NCI-H2171 (cell line): ENCODE results near the gene NCAN.
"Not testable (repeated sequence)": the region's sequence is repeated elsewhere in the genome, so short reads cannot be mapped to it uniquely, and the experiment has no call there.

ENCODE experiments used
- DNase-seq: peaks from one replicate; lab custom pipeline; 2025; lab: John Stamatoyannopoulos, UW

NCAN gene

DNA sequence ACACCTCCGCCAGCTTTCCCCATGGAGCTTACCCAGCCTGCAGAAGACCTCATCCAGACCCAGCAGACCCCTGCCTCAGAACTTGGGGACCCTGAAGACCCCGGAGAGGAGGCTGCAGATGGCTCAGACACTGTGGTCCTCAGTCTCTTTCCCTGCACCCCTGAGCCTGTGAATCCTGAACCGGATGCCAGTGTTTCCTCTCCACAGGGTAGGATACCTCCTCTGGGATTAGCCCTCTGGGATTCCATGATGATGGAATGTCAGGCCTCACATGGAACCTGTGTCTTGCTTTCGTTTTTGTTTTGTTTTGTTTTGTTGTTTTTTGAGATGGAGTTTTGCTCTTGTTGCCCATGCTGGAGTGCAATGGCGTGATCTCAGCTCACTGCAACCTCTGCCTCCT is 17.8 kb upstream of the NCAN start:
- DNase-seq, result no peak

DNA sequence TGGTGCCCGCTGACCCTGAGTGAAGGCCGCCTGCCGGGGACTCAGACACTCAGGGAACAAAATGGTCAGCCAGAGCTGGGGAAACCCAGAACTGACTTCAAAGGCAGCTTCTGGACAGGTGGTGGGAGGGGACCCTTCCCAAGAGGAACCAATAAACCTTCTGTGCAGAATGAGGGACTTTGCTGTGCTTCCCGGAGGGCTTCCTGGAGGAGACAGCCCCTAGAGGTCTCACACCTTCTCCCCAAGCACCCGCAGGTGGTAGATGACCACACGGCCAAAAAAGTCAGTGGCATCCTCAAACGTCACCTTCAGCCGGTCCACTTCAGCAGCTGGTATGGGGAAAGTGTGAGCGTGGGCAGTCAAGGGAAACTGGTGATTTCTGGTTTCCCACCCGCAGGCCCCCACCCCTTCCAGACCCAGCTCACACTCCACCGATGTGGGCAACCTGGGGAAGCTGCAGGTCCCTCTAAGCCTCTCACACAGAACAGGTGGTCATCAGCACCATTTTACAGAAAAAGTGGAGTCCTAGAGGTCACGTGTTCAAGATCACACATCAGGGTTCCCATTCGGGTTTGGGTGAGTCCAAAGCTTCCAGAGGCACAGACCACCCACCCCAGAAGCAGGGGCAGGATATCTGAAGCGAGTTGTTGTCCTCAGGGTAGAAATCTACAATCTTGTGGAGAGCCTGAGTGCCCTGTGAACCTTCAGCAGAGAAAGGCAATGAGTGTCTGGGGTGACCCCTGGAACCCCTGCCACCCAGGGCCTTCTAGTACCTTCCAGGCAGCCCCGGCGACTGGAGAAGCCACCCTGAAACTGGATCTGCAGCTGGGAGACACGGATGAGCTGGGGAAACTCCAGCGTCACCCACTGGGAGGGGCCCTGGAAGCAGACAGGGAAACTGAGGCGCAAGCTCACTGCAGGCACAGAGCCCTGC is 9.8 kb upstream of the NCAN start:
- DNase-seq, result no peak

- DNase-seq, result no peak
Observed at GRCh38 chr19:19202707-19203011, 9.1 kb upstream of the NCAN start.

DNA sequence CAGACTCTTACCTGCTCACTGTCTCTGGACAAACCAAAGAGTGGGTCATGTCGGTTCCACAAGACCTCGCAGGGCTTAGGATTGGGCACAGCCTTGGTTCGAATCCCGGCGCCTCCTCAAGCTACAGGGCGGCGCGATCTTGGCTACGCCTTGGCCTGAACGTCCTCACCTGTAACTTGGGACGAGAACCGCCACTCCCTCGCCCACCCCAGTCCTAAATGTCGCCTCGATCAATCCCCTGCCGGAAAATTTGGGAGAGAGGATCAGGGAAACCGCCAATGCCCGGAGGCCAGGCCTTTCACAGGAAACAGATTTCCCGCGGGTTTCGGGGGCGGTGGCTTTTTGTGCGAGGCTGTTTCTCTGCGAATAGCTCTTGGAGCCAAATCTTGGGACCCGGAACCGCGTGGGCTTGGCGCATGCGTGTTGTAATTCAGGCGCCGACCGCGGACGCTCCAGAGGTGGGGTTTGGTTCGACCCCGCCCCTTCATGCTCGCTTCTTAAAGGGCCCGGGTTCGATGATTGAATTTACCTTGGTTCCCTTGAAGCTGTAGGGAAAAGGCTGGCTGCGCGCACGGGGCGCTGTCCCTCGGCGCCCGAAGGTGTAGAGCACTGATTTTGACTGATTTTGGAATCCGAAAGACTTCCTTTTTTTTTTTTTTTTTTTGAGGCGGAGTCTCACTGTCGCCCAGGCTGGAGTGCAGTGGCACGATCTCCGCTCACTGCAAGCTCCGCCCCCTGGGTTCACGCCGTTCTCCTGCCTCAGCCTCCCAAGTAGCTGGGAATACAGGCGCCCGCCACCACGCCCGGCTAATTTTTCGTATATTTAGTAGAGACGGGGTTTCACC is 8.5 kb upstream of the NCAN start, which contains the start of gene NR2C2AP:
TSS of gene NR2C2AP (minus strand) at position 403 of the 845 bp plus-strand sequence. CDS start at position 49, 354 bp downstream.
- DNase-seq, result peak; percentile 81

DNA sequence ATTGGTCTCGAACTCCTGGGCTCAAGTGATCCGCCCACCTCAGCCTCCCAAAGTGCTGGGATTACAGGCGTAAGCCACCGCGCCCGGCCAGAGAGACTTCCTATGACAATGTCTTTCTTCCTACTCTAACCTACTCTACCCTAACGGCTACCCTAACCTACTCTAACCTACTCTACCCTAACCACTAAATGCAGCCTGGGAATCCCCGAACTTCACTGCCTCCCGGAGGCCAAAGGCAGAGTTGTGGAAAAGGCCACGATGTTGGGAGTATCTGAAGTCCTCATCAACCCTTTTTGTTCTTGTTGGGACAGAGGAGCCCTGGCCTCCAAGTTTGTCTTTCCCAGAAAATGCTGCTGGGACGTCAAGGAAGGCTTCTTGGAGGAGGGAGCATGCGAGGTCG is 7.6 kb upstream of the NCAN start:
- DNase-seq, result no peak

DNA sequence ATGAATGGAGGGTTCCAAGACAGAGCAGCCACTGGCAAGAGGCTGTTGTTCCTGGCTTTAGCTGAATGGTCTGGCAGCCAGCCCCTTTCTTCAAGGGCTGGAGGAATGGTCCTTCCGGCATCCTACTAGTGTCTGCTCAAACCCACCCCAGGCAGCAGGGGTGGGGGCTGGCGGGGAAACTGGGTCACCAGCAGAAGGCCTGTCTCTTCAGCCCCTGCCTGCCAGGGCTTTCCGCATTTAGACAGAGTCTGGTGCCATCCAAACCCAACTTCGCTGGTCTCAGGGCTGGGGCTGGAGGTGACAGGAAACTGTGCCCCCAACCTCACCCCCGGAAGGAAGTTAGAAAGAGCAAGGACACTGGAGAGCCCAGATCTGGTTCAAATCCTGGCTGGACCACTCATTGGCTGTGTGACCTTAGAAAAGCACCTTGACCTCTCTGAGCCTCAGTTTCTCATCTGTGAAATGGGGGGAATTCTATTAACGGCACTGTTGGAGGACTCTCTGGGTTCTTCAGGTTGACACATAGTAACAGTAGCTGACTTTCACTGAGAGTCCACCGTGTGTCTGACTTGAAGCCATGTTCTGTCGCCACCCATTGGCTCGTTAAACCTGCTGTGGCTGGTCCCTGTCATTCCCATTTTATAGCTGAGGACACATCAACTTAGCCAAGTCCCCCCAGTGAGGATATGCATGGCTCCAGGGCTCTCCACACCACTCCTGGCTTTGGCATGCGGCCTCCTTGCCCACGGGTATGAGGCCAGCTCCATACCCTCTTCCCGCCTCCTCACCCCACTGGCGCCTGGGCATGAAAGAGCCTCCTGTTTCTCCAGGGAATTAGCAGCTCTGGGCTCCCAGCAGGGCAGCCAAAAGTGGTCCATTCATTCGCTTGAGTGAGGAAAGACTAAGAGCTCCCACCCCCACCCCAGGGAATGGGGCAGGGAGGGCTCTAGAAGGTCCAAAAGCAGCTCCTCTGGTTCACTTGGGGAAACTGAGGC is 6.0 kb upstream of the NCAN start:
- DNase-seq, result no peak

GRCh38 chr19:19206938-19207337 is 4.8 kb upstream of the NCAN start:
- DNase-seq, result no peak

DNA sequence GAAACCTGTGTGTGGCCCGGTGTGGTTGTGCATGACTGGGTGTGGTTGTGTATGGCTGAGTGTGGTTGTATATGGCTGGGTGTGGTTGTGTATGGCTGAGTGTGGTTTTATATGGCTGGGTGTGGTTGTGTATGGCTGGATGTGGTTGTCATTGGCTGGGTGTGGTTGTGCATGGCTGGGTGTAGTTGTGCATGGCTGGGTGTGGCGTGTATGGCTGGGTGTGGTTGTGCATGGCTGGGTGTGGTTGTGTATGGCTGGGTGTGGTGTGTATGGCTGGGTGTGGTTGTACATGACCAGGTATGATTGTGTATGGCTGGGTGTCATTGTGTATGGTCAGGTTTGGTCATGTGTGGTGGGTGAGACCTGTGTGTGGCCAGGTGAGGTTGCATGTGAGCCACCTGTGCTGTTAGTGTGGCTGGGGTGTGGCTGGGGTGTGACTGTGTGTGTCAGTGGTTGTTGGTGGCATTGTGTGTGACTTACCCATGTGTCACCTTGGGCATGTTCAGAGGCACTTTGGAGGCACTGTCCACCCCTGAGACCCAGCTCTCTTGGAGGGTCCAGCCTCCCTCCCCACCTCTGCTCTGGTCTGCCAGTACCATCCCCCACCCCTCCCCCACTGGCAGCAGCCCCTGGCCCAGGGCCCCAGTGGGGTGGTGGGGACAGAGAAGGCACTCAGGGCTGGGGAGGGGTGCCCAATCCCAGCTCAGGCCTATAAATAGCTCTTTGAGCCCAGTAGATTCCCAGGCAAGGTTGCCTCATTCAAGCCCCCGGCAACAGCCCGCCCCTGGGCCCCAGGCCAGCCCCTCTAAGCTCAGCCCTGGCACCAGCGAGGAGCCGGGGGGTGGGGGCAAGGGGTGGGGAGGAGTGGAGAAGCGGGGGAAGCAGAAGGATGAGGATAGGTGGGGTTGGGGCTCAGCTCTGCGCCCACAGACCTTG is 3.9 kb upstream of the NCAN start:
- no peak for DNase-seq

DNA sequence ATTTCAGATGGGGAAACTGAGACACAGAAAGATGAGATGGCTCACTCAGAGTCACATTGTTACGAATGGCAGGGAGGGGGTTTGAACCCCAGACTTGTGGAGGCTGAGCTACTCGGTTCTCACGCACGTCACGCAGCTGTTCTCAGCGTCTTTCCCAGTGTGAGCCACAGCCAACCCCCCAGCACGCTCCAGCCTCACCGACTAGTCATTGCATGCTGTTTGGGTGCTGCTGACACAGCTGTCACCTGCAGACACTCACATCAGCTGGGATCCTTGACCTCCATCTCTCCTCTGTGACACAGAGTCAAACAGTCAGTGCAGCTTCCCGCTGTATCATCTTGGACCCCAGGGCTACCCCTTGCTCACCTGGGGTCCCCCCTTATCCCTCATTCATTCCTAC is 2.4 kb upstream of the NCAN start:
- peak; percentile 31 for DNase-seq

DNA sequence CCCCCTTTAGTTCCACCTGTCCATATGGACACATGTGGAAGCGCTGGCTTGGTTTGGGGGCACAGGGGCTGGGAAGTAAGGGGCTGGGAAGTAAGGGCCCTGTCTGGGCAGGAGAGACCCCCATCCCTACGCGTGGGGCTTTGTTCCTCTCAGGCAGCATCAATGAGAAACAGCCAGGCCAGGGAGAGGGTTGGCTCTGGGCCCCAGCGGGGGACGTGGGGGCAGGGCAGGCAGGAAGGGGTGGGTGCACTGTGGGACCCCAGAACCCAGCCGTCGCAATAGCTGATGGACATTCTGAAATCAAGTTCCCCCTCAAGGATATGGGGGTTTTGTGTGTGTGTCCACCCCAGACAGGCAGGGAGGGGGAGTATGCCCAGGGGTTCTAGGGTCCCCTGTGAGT is 1.2 kb downstream of the NCAN start:
- no peak for DNase-seq

- DNase-seq, result no peak
Observed at GRCh38 chr19:19213426-19214158, 1.8 kb downstream of the NCAN start.

DNA sequence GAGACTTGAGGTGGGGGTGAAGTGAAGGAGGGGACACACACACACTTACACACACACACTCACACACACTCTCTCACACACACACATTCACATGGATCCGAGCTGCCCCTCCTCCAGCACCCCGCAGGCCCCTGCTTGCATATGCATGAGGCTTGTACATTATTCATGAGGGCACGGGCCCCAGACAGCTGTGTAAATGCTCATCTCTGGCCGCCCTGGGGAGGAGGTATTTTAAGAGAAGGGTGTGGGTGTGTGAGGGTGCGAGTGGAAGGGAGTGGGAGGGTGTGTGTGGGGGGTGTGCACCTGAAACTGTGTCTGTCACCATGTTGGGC is 2.4 kb downstream of the NCAN start:
- no peak for DNase-seq

DNA sequence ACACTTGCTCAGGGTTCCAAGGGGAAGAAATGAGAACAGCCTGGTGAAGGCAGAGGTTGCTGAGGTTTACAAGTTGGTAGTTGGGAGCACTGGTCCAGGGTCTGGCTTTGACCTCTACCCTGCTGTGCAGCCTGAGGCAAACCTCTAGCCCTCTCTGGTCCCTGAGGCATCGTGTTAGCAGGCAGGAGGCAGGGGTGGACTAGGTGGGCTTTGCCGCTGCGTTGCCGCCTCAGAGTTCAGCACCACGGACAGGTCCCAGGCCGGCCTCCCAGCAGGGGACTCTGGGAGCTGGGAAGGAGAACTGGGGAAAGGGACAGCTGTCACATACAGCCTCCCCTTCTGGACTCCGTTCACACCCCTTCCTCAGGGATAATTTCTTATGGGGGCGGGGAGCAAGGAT is 3.1 kb downstream of the NCAN start:
- no peak for DNase-seq

DNA sequence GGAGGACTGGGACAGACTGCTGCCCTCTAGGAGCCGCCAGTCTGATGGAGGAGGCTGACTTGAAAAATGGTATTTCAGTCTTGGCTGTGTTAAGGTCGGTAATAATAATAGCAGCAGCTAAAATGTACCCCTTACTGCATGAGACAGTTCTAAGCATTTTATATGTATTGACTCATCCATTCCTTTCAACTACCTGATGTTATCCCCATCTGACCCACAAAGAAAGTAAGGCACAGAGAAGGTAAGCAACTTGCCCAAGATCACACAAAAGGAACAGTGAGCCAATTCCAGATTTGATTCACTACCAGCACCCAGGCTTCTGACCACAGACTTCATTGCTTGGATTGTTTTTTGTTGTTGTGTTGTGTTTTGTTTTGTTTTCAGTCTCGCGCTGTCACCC is 4.0 kb downstream of the NCAN start:
- DNase-seq, result no peak

GRCh38 chr19:19217099-19217498 is 5.3 kb downstream of the NCAN start:
- DNase-seq, result no peak

DNA sequence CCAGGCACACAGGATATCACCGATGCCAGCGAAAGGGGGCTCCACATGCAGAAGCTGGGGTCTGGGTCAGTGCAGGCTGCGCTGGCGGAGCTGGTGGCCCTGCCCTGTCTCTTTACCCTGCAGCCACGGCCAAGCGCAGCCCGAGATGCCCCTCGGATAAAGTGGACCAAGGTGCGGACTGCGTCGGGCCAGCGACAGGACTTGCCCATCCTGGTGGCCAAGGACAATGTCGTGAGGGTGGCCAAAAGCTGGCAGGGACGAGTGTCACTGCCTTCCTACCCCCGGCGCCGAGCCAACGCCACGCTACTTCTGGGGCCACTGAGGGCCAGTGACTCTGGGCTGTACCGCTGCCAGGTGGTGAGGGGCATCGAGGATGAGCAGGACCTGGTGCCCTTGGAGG is 7.2 kb downstream of the NCAN start:
- DNase-seq, result no peak

DNA sequence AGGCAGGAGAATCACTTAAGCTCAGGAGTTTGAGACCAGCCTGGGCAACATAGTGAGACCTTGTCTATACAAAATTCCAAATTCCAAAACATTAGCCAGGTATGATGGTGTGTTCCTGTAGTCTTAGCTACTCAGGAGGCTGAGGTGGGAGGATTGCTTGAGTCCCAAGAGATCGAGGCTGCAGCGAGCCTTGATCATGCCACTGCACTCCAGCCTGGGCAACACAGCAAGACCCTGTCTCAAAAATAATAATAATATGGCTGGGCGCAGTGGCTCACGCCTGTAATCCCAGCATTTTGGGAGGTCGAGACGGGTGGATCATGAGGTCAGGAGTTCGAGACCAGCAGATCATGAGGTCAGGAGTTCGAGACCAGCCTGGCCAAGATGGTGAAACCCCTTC is 9.2 kb downstream of the NCAN start:
- not testable (repeated sequence) for DNase-seq

- DNase-seq, result no peak
Observed at GRCh38 chr19:19223060-19223459, 11.3 kb downstream of the NCAN start.

DNA sequence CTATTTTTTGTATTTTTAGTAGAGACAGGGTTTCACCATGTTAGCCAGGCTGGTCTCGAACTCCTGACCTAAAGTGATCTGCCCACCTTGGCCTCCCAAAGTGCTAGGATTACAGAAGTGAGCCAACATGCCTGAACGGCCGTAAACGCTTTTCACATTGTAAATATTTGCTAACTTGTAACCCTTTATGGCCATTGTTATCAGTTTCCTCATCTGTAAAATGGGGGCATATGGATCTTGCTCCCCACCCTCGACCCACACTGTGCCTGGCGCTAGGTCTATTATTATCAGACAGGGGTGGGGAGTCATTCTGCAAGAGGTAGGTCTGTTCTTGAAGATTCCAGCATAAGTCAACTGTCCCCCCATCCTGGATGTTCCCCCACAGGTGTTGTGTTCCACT is 11.9 kb downstream of the NCAN start:
- no peak for DNase-seq

DNA sequence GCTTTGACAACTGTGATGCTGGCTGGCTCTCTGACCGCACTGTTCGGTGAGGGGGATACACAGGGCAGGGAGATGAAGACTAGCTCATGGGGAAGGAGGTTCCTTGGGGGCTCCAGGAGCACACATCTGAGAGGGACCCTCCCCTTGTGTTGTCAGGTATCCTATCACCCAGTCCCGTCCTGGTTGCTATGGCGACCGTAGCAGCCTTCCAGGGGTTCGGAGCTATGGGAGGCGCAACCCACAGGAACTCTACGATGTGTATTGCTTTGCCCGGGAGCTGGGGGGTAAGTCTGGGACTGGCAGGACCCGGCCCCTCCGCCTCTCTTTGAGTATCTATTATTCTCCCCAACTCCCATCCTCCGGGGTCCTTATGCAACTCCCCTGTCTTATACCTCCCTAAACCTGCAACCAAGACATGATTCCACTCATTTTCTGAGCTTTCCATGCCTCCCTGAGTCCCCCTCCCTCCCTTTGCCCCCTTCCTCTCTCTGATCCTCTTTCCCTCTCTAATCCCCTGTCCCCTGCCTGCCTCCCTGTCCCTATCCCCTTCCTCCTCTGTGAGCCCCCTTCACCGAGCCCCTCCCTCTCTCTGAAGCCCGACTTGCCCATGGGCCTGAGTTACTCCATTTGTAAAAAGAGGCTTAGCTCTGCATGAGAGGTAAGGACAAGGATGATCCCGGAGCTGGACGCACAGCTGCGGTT is 12.5 kb downstream of the NCAN start:
- no peak for DNase-seq
